ENCODE measurements around the gene KIF3B.
A peak's percentile ranks its signal among the peaks of the same experiment; 100 is the strongest.
"Not testable (repeated sequence)": the region's sequence is repeated elsewhere in the genome, so short reads cannot be mapped to it uniquely, and the experiment has no call there.

The KIF3B gene

DNA sequence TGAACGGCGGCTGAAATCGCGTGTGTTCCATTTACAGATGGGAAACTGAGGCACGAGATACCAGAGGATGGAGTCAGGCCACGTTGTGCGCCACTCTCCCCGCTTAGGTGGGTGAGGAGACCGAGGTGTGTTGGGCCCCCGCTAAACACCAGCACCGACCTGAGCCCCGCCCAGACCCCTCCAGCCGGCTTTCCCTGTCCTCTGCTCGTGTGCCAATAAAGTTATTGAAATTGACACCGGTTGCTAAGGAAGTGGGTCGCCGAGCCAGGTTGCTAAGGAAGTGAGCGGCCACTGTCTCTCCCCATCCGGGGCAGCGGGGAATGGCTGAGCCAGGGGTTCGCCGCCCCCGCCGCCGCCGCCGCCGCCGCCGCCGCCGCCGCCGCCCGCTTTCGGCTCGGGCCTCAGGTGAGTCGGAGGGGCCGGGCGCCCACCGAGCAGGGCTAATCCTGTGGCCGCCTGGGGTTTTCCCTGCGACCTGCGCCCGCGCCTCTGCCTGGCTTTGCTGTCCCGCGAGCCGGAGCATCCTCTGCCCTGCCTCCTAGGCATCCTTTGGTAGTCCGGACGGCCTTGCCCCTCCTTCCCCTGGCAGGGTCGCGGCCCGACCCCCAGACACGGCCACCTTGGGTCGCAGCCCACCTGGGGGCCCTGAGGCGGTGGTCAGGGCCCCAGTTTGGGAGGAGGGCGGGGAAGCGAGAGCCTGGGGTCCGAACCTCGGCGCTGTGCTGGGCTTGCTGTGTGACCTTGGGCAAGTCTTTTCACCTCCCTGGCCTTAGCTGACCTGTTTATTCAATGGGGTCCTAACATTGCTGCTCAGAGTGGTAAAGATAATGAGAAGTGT lies at the start of gene KIF3B:
Gene KIF3B (plus strand): TSS at position 291 of the 838 bp plus-strand sequence. CDS start 32,127 bp downstream, outside the sequence.
- DNase-seq (ENCODE audit: low read depth in 3 of 3, low spot score in 1 of 3): peak; percentile 66 to 70 (median 68)

DNA sequence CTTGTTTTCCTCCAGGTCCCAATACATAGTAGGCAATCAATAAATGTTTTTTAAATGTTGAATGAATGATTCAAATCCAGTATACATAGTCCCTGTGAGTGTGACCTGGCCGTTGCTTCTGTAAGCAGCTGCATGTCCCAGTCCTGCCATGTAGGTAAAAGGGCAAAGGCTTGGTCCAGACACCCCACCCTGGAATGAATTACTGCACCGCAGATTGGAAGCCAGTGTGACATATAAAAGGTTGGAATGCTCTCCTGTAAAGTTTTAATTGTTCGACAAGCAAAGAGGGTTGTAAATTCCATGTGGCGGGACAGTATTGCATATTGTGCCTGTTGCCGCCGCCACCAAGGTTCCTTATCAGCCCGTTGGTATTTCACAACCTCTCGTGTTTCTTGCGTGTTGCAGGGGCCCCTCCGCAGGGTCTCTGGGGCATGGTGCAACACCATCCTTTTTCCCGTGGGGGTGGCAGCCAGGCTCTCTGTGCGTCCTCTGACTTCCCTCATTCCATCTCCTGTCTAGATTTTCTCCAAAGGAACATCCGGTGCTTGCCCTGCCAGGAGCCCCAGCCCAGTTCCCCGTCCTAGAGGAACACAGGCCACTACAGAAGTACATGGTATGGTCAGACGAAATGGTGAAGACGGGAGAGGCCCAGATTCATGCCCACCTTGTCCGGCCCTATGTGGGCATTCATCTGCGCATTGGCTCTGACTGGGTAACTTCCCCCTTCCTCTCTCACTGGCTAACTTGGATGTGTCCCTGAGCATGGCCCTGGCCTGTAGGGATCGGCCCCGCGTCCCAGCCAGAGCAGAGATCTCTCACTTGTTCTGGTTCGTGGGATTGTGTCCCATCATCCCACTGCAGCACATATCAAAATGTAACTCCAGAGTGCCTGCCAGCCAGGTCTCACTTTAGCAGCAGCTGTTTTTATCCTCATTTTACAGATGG lies 49.4 kb upstream of the KIF3B start:
- DNase-seq (ENCODE audit: low read depth in 3 of 3, low spot score in 1 of 3): no peak

DNA sequence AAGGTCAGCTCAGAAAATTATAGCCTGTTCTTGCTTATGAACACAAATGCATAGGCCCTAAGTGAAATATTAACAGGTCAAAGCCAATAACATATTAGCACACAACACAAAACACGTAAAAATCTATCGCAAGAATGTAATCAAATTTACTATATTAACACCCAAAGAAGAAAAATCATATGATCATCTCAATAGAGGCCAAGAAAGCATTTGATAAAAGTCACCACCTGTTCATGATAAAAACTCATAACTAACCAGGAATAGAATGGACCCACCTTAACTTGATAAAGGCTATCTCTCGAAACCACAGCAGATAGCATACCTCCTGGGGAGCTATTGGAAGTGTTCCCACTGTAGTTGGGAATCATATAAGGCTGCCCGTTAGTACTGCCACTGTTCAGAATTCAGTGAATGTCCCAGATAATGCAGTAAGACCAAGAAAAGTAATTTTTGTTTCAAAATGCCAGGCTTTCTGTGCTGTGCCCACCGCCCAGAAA lies 48.2 kb upstream of the KIF3B start:
- no peak for DNase-seq (ENCODE audit: low read depth in 3 of 3, low spot score in 1 of 3)

DNA sequence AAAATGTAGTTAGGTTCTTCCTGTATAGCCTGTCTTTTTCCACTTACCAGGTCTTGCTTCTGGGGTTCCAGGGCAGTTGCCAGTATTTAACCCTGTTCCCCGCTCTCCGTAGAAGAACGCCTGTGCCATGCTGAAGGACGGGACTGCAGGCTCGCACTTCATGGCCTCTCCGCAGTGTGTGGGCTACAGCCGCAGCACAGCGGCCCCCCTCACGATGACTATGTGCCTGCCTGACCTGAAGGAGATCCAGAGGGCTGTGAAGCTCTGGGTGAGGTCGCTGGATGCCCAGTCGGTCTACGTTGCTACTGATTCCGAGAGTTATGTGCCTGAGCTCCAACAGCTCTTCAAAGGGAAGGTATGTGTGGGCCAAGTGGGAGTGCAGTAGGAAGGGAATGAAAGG lies 46.7 kb upstream of the KIF3B start:
- no peak for DNase-seq (ENCODE audit: low read depth in 3 of 3, low spot score in 1 of 3)

DNA sequence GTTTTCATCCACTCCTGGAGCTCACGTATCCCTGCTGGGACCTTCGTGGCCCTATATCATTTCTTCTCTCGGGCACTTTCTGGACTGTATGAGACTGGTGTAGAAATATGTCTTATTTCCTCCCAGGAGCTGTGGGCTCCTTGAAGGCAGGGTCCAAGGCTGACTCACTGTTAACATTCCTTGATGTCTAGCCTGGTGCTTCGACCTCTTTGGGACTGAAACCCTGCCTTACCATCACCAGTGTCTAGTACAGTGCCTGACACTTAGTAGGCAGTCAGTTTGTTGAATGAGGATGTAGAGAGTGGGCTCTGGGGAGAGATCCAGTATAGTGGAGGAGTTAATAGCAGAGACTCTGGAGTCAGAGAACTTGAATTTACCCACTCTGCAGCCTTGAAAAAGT lies 46.2 kb upstream of the KIF3B start:
- DNase-seq (ENCODE audit: low read depth in 3 of 3, low spot score in 1 of 3): no peak

DNA sequence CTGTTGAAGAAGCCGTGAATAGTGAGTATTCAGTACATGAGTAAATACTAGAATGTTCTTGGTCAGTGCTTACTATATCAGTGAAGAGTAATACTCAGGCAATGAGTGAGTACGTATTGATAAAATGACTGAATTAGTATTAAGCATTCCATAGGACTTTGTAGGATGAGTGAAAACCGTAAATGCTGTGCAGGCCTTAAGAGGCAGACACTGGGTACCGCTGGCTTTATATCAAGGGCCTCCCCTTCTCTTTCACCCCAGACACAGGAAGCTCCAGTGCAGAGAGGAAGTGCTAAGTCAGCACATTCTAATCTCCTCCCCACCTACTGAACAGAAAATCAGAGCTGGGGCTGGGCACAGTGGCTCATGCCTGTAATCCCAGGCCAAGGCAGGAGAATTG lies 45.6 kb upstream of the KIF3B start:
- no peak for DNase-seq (ENCODE audit: low read depth in 3 of 3, low spot score in 1 of 3)

DNA sequence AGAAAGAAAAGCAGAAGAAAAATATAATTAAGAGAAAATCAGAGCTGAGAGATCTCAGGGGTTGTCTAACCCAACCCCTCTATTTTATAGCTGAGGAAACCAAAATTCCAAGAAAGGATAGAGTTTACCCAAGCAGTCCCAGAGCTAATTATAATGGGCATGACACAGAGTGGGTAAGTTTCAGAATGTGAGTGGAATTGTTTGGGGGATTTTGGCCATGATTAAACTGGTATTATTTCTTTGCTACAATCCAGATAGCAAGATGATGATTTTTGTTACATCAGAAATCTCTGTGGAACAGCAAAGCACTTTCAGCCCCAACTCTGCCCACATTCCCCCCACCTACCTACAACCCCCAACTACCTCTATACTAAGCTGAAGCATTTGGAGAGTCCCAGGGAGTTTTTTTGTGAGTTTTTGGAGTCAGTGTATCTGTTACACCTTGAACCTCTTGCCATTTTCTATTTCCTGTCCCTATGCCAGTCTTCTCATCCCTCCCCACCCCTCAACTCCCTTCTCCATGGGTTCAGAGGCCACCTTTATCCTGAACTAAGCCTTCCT lies 45.0 kb upstream of the KIF3B start:
- no peak for DNase-seq (ENCODE audit: low read depth in 3 of 3, low spot score in 1 of 3)

DNA sequence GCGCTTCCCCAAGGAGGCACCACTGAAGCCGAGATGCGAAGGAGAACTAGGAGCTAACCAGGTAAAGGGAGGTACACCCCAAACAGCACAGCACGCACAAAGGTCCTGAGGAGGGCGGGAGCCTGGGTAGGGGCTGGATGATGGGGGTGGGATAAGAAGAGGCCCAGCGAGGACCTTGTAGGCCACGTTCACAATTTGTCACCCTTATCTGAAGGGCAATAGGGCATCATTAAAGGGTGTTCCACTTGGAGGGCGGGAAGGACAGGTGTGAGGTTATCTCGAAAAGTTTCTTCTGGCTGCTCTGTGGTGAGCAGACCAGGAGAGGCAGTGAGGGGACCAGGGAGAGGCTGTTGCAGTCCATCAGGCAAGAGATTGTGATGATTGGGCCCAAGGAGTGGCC lies 44.2 kb upstream of the KIF3B start:
- no peak for DNase-seq (ENCODE audit: low read depth in 3 of 3, low spot score in 1 of 3)

DNA sequence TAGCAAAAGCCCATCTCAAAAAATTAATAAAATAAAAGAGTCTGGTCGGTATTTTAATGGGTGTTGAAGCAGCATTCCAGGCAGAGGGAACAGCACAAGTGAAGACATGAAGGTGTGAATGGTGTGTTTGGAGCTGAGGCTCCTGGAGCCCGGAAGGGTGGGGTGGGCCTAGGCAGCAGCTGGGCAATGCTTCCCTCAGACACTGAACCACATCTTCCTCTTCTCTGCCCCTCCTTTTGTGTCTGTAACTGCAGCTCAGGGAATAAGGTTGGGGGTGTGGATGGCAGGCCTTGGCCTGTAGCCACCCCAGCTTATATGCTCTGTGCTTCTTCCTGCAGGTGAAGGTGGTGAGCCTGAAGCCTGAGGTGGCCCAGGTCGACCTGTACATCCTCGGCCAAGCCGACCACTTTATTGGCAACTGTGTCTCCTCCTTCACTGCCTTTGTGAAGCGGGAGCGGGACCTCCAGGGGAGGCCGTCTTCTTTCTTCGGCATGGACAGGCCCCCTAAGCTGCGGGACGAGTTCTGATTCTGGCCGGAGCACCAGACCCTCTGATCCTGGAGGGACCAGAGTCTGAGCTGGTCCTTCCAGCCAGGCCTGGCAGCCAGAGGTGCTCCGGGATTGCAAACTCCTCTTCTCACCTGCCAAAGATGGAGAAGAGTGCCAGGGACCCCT lies 43.2 kb upstream of the KIF3B start:
- no peak for DNase-seq (ENCODE audit: low read depth in 3 of 3, low spot score in 1 of 3)

DNA sequence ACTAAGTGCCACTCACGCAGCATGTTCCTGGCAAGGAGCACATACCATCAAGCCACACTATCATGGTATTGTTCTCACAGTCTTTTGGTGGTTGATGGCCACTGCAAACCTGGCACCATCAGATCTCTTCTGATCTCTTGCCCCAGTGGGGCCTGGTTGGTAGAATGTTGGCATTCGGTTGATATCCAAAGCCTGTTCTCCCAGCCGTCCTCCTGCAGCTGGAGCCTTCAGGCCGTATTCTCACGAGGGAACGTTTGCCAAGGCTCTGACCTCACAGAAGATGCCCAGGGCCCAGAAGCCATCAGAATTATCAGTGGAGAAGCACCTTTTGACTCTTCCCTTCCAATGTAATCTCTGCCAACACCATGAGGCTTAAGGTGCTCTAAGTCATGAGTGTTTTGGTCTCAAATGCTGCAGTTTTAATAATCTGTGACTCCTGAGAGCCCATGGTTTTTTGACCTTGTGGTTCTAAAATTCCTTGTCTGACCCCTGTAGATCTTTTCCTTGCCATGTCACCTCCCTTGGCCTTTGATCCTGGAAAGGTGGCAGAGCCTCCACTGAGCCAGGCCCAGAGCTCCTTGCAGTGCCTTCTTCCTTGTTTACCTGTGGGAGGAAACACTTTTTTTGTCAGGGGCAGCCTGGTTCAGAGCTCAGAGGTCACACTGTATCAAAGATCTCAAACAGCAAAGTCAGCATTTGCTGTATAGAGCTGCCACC lies 42.0 kb upstream of the KIF3B start:
- no peak for DNase-seq (ENCODE audit: low read depth in 3 of 3, low spot score in 1 of 3)

DNA sequence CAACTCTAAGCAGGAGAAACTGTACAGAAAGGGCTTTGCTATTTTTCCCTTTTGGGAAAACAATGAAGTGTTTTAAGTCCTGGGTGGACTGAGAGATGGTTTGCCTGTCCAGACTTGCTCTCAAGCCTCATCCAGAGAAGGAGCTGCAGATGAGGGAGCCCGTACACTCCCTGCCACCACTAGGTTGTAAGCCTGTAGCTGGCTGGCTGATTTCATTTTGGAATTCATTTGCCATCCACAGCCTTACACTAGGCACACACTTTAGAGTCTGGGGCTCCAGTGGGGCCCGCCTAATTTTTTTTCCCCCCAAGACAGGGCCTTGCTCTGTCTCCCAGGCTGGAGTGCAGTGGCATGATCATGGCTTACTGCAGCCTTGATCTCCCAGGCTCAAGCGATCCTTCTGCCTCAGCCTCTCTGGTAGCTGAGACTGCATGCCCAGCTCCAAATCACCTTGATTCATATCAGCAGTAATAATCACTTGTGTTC lies 41.4 kb upstream of the KIF3B start:
- DNase-seq (ENCODE audit: low read depth in 3 of 3, low spot score in 1 of 3): no peak

DNA sequence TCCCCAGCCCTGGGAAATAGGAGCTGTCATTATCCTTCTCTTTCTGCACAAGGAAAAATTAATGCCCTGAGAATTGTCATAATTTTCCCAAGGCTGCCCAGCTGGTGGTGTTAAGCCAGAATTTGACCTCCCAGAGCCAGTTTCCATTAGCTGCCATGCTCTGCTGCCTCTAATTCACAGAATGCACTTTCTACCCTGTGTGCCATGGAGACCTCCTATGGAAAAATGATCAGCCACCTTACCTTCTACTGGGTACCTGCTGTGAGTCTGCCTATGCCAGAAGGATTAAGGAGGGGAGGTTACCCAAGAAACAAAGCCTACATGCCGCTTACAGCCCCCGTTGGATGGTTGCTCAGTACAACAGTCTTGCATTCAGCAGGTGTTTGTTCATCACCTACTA lies 40.6 kb upstream of the KIF3B start:
- DNase-seq (ENCODE audit: low read depth in 3 of 3, low spot score in 1 of 3): no peak

DNA sequence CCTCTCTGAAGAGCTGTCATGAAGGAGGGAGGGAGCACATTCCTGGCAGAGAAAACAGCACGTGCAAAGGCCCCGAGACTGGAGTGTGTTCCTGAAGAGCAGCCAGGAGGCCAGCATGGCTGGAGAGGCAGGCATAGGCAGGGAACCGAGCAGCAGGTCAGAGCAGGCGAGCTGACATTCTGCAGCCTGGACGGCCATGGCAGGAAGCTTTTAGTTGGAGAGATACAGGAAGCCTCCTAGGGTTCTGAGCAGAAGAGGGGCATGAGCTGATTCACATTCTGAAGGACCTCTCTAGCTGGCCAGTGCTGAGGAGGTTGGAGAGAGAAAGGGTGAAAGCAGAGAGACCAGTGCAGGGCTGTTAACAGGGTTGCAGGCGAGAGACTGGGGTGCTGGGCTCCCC lies 40.0 kb upstream of the KIF3B start:
- DNase-seq (ENCODE audit: low read depth in 3 of 3, low spot score in 1 of 3): no peak

DNA sequence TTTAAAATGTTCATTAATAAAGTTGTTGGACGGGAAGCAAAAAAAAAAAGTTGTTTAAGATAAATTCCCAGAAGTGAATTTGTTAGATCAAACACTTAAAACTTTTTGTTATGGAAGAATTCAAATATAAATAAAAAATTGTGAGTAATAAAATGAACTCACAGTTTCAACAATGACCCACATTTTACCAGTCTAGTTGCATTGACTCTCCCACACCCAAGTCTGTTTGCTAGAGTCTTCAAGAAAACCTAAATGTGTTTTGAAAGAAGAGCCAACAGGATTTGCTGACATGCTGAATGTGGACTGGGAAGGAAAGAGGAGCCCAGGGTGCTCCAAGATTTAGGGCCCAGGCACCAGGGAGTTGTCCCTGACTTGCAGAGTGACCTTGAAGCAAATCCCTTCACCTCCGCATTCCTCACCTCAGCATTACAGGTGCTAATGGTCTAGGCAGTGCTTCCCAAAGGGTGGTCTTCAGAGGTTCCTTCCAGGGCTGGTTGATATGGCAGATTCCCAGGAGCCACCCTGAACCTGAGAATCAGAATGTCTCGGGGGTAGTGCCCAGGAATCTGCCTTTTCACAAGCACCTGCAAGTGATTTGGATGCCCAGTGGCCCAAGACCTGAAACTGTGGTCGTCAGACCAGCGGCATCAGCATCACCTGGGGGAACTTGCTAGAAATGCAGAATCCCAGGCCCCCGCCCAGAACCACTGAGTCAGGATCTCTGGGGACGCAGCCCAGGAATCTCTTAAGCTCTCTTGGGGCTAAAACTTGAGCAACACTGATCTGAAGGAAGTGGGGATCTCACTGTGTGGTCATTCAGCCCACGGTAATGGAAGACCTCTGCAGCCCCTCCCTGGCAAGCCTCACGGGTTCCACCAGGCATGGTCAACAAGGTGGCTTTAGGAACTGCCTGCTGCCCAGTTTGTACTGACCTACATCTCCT lies 38.7 kb upstream of the KIF3B start:
- DNase-seq (ENCODE audit: low read depth in 3 of 3, low spot score in 1 of 3): no peak

DNA sequence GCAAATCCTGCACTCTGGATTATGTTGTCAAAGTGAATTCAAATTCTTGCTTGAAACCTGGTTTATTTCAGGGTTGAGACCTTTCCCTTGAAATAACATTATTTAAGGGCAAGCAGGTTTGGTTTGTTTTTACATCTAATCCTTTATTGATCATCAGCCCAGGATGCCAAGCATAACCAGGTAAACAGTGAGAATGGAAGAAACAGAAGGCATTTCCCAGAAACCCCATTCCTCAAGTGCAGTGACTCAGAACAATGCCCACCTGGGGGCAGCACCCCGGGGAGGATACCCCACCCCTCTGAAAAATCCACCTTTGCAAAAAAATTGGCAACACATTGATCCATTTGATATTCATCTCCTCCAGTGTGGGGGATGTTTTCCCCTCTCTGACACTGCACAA lies 37.2 kb upstream of the KIF3B start:
- no peak for DNase-seq (ENCODE audit: low read depth in 3 of 3, low spot score in 1 of 3)

DNA sequence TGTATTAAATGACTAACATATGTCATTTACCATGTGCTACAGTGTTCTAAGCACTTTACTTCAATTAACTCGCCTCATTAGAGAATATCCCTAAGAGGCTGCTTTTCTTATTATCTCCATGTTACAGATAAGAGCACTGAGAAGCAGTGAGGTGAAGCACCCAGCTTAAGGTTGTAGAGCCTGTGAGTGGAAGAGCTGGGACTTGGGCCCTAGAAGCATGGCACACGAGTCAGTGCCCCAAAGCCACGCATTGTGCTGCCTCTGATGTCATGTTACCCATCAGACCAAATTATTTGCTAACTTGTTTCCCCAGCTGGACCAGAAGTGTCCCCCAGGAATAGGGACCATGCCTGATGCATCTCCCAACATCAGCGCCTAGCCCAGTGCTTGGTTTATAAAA lies 35.6 kb upstream of the KIF3B start:
- DNase-seq (ENCODE audit: low read depth in 3 of 3, low spot score in 1 of 3): no peak

DNA sequence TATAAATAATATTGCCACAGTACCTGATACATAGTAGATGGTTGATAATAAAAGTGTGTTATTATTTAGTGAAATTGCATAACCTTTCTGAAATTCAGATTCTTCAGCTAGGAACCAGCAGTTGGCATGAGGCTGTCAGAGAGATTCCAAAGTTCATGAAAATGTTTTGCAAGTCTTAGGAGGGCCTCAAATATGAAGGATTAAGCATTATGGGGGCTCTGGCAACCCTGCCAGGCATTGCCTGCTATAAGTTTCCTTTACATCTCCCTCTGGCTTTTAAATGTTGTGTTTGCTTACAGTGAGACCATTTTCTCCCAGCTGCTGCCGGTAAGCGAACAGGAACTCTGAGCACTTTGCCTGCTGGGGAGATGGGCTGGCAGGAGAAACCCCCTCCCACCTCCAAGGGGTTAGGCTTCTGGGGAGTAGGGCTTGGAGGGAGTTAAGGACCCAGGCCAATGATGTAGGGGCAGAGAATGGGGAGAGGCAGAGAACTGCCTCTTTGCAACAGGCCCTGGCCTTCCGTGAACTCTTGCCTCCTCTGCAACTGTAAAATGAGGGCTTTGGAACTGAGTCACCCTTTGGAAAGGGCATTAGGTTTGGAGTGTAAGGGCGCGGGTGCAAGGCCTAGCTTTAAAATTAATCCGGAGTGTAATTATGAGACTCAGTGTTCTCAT lies 33.2 kb upstream of the KIF3B start:
- no peak for DNase-seq (ENCODE audit: low read depth in 3 of 3, low spot score in 1 of 3)

DNA sequence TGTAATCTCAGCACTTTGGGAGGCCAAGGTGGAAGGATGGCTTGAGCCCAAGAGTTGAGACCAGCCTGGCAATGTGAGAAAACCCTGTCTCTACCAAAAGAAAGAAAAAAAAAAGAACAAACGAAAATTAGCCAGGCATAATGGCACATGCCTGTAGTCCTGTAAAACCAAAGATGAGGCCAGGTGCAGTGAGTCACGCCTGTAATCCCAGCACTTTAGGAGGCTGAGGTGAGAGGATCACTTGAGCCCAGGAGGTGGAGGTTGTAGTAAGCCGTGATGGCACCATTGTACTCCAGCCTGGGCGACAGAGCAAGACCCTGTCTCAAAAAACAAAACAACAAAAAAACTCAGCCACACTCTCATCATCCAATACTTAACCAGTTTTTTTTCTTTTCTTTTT lies 32.5 kb upstream of the KIF3B start:
- DNase-seq (ENCODE audit: low read depth in 3 of 3, low spot score in 1 of 3): no peak

DNA sequence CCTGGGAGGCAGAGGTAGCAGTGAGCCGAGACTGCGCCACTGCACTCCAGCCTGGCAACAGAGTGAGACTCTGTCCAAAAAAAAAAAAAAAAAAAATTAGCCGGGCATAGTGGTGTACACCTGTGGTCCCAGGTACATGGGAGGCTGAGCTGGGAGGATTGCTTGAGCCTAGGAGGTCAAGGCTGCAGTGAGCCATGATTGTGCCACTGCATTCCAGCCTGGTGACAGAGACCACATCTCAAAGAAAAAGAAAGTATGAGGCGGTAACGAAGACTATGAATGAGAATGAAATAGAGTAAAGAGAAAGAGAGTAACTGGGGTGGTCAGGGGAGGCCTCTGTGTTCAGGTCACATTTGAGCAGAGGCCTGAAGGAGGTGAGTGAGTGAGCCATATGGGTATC lies 31.2 kb upstream of the KIF3B start:
- not testable (repeated sequence) for DNase-seq (ENCODE audit: low read depth in 3 of 3, low spot score in 1 of 3)

Data from stimulated activated CD4-positive, alpha-beta T cell treated with anti-CD3 and anti-CD28 coated beads, TNF-alpha, amount 100 ng/mL, for 1 hour (primary cell).